HG03025 (cell line): Measurements from ENCODE around the gene CCNJL.

ENCODE experiments used
- ATAC-seq: cut with Tn5 transposase; IDR thresholded peaks from one replicate; pipeline ENCODE4 v1.9.1; 2021; ENCODE audit warnings: mild to moderate bottlenecking, moderate library complexity; ENCODE audit not compliant: unreplicated experiment, low FRiP score

Gene CCNJL

DNA sequence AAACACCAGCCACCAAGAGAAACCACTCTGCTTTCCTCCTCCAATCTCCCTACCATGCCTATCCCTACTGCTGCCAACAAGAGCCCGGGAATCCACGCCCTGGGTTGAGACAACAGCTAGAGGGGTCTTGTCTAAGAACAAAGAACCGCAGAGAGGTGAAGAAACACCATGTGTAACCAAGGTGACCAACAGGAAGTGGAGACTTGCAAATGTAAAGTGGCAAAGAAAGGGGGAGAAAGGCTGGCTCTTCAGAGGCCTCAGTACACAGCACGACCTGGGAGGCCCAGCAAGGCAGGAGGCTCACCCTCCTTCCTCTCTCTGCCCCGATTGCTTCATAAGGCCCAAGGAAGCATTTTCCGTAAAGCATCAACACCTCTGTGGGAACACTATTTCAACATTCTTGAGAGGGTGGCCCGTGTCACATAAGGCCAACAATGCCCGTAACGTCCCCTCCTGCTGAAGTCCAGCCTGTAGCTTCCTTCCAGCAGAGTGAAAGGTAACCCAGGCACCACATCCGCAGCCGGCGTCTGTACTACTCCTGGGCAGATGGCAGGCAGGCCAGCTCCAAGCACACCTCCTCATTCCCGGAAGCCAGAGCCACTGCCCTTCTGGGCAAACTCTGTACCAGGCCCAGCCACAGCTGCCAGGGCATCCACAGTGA, 18.3 kb downstream of the CCNJL start:
- ATAC-seq, result no peak

DNA sequence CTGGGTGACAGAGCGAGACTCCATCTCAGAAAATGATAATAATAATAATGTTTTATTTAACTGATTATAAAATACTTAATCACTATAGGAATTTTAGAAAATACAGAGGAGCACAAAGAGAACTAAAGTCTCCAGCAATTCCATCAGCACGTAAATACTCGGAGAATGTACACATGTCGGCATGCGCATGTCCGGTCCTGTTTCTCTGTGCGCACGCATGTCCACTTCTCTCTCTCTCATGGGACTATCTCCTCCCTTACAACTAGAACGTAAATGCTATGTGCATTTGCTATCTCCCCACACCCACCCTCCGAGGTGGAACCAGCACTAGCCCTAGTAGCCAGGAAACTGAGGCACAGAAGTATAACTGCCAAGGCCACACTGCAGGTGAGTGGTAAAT, 19.0 kb downstream of the CCNJL start:
- ATAC-seq, result no peak

DNA sequence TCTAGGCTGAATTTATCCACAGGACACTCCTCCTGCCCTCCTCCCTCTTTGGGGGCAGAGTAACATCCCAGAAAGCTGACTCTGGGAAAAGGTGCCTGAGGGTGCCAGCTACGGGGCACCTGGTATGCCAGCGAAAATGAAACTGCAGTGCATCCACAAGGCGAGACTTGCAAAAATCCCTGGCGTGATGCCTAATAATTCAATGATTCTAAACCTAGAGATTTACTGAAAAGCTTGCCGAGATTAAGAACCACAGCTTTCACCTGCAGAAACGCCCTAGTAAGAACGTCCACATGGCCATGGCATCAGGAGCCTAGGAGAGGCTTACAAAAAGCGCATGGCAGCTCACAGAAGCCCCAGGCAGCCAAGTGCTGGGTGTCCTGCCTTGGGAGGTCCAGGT, 20.9 kb downstream of the CCNJL start:
- no peak for ATAC-seq

DNA sequence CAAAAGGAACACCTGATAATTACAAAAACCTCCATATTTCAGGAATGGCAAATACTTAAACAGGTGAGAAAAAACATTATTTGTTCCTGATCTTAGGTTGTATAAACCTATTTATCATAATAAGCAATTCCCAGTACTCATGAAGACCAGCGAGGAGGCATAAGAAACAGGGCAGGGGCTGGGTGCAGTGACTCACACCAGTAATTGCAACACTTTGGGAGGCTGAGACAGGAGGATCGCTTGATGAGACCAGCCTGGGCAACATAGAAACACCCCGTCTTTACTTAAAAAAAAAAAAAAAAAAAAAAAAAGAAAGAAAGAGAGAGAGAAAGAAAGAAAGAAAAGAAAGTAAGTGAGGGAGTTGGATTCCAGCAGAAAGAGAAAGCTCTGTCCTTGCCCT, 21.6 kb downstream of the CCNJL start:
- ATAC-seq, result no peak

DNA sequence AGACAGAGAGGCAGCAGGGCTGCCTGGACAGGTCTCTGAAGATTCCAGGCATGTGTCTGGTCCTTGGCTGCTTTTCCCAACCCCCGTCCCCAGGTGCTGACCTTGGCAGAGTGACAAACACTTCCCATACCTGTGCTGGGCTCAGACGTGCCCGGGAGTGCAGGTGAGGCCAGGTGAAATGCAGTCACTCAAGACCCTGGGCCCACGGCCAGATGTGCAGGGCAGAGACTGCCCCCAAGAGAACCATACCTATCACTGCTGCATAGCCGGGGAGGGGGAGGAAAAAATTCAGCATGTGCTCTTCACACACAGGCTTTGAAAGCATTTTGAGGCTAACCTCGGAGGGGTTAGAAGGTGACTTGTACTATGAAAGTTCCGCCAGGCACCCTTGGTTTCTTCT, 22.6 kb downstream of the CCNJL start:
- ATAC-seq, result no peak

DNA sequence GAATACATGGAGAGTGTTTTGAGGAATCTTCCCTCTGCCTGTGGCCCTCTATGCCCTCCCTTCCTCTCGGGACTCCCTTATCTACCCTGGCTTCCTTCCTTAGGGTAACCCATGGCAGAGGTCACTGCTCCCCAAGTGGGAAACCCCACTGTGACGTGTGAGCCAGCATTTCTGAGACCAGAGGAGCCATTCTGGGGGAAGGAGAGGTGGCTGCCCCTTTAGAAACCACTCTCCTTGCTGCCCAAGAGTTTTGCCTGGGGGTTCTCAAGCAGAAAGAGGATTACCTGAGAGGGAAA, 23.1 kb downstream of the CCNJL start:
- ATAC-seq, result no peak

DNA sequence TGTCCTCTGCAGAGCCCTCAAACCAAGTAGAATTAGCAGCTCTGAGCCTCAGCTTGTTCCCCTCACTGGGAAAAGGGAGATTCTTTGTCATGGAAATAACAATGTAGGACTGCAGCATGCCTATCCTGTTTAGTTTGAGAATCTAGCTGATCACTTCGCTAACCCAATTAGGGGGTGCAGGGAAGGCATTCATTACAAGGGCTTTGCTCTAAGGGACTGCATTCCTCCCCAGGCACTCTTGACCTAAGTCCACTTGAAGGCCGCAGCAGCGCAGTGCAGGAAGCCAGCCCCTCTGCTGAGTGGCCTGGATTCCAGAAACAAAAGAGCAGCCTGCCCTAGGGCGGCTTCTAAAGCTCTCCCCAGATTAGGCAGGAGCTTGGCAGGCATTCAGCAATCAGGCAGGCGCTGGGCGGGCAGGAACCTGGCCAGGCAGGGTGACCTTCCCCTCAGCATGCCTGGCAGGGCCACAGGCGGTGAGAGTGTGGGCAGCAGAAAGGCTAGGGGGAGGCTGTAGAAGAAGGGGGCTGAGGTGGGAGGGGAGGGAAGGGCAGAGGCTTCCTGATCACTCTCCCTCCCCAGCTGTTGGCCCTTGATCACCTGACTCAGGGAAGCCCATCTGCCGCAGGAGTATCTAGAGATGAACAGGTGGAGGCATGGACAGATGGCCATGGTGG, 24.8 kb downstream of the CCNJL start:
- ATAC-seq, result no peak

- no peak for ATAC-seq
Observed at GRCh38 chr5:160286947-160287346, 25.4 kb downstream of the CCNJL start.

DNA sequence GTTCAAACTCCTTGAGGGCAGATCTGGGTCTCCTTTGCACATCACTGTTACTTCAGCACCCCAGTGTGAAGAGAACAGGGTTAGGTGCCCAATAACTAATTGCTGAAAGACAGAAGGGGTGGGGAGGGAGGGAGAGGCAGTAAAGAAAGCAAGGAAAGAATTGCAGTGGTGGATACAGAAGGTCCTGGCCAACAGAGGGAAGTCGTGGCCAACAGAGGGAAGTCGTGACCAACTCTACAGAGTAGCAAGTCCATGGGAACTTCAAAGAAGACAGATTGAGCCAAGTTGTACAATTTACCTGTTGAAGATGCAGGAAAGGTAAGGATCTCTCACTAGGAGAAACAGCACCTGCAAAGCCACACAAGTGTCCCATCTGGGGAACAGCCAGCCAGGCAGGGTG, 27.0 kb downstream of the CCNJL start:
- no peak for ATAC-seq

GRCh38 chr5:160284291-160284873, 28.0 kb downstream of the CCNJL start:
- no peak for ATAC-seq

GRCh38 chr5:160281275-160281674, 31.1 kb downstream of the CCNJL start:
- no peak for ATAC-seq

GRCh38 chr5:160280384-160281095, 31.8 kb downstream of the CCNJL start:
- no peak for ATAC-seq

DNA sequence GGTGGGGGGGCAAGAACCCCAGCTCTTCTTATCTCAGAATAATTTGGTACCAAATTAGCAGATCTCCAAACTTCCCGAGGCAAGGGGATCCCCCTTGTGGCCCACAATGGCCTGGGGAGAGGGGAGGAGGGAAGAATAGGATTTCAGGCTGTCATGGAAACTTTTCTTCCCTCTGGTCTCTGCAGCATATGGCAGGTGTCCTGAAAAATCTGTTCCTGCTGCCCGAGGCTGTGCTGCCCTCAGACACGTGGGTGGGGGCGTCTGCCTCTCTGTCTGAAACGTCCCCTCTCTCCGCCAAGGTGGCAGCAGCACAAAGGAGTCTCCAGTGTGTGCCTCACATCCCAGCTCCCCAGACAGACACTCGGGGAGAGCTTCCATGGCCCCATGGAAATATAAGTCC, 34.0 kb downstream of the CCNJL start:
- ATAC-seq, result no peak

GRCh38 chr5:160274483-160274931, 37.9 kb downstream of the CCNJL start:
- no peak for ATAC-seq

DNA sequence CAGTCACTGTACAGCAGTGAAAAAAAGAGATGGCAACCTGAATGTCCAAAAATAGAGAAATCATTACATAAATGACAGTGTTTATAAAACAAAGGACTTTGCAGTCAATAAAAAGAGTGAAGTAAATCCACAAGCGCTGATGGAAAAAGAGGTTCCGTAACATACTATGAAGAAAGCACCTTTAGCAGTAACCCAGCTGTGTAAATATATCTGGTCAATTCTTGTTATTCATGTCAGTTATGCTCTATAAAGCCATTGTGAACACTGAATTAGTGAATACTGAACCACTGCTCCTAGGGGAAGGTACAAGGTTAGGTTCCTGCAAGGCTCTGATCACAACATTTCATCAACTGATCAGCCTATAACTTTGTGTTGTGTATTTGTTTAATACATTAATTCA, 39.5 kb downstream of the CCNJL start:
- no peak for ATAC-seq

DNA sequence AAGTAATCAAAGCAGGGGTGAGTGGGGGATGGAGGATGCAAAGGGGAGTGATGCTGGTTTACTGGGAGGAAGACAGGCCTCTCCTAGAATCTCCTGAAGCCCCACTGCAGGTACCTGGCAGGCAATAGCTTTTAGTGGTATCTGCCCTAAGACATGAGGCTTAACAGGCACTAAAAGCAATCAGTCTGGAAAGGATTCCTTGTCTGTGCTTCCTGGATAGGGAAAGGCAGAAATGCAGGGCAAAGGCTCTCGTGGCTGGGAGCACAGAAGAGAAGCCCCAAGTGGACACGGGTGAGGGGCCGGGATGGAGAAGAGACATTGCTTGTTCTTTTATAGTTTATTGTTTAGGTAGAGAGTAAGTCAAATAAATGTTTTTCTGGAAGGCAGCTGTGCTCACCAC, 40.1 kb downstream of the CCNJL start:
- no peak for ATAC-seq

GRCh38 chr5:160271836-160272235, 40.5 kb downstream of the CCNJL start:
- ATAC-seq, result no peak

GRCh38 chr5:160271396-160271795, 41.0 kb downstream of the CCNJL start:
- no peak for ATAC-seq

GRCh38 chr5:160270704-160271103, 41.7 kb downstream of the CCNJL start:
- ATAC-seq, result no peak

GRCh38 chr5:160269017-160269416, 43.3 kb downstream of the CCNJL start:
- ATAC-seq, result no peak

DNA sequence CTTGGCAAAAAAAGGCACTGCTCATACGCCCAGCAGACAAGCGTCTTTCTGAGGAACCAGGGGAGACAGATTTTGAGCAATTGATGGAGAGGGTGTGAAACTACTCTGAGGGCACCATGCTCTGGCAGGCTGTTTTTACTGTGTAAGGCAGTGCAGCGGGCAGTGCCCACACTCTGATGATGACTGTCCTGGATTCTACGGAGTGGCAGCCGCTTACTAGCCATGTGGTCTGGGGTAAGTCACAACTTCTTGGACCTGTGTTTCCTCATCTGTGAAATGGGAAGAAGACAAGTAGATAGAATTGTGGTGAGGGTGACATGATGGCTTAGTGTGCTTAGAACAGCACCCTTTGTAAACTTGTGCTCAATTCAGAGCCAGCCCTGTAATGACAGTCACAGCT, 44.2 kb downstream of the CCNJL start:
- no peak for ATAC-seq
